Mesendoderm (in vitro differentiated cells): Measurements from ENCODE around the gene KCNH2.

Experiments used
- DNase-seq: peaks from one replicate; pipeline ENCODE4 v3.0.0; 2013
- H2AK5ac ChIP-seq: 2 replicates; pipeline ENCODE4 v1.6.1; 2013; ENCODE audit warnings: low read length, inconsistent platforms
- H2BK120ac ChIP-seq: 2 replicates; pipeline ENCODE4 v1.6.1; 2013; ENCODE audit warnings: low read depth, mild to moderate bottlenecking, low read length, moderate library complexity, mixed read lengths
- H2BK15ac ChIP-seq: replicated peaks from 2 replicates; pipeline ENCODE4 v1.6.1; 2013; ENCODE audit warnings: low read depth, mild to moderate bottlenecking, moderate library complexity
- H2BK5ac ChIP-seq: 2 replicates; pipeline ENCODE4 v1.6.1; 2013; ENCODE audit warnings: low read length, inconsistent platforms
- H3K18ac ChIP-seq: 2 replicates; pipeline ENCODE4 v1.6.1; 2013; ENCODE audit warnings: mild to moderate bottlenecking, low read length, mixed read lengths
- H3K23ac ChIP-seq: one replicate; pipeline ENCODE4 v1.6.1; 2013; ENCODE audit warnings: low read length
- H3K27ac ChIP-seq: 2 replicates; pipeline ENCODE4 v1.5.1; 2013; ENCODE audit warnings: low read depth, mild to moderate bottlenecking, inconsistent platforms, low read length, moderate library complexity
- H3K27me3 ChIP-seq: 2 replicates; pipeline ENCODE4 v1.6.1; 2013; ENCODE audit warnings: low read length, control low read depth, mild to moderate bottlenecking, inconsistent platforms; ENCODE audit not compliant: insufficient read depth, poor library complexity
- H3K36me3 ChIP-seq: 2 replicates; pipeline ENCODE4 v1.6.1; 2013; ENCODE audit warnings: low read length, inconsistent platforms; ENCODE audit not compliant: control insufficient read depth, insufficient read depth
- H3K4ac ChIP-seq: one replicate; pipeline ENCODE4 v1.6.1; 2013; ENCODE audit warnings: low read depth, mild to moderate bottlenecking, low read length, moderate library complexity
- H3K4me1 ChIP-seq: 2 replicates; pipeline ENCODE4 v1.6.1; 2013; ENCODE audit warnings: low read depth, low read length, inconsistent platforms; ENCODE audit not compliant: control insufficient read depth
- H3K4me2 ChIP-seq: 2 replicates; pipeline ENCODE4 v1.6.1; 2013; ENCODE audit warnings: low read length
- H3K4me3 ChIP-seq: 2 replicates; pipeline ENCODE4 v1.5.1; 2013; ENCODE audit warnings: mild to moderate bottlenecking, low read length
- H3K56ac ChIP-seq: one replicate; pipeline ENCODE4 v1.6.1; 2013; ENCODE audit warnings: low read length
- H3K79me1 ChIP-seq: 2 replicates; pipeline ENCODE4 v1.6.1; 2013; ENCODE audit warnings: low read length, inconsistent platforms
- H3K79me2 ChIP-seq: 2 replicates; pipeline ENCODE4 v1.6.1; 2013; ENCODE audit warnings: mild to moderate bottlenecking, low read length; ENCODE audit not compliant: control insufficient read depth, insufficient read depth
- H3K9ac ChIP-seq: 2 replicates; pipeline ENCODE4 v1.6.1; 2013; ENCODE audit warnings: low read length, inconsistent platforms
- H4K5ac ChIP-seq: one replicate; pipeline ENCODE4 v1.6.1; 2013; ENCODE audit warnings: low read length
- H4K8ac ChIP-seq: one replicate; pipeline ENCODE4 v1.6.1; 2013; ENCODE audit warnings: low read depth, mild to moderate bottlenecking, control low read depth, low read length, moderate library complexity
- WGBS: extraction: QIAGEN DNeasy Blood & Tissue Kit; methylation state at CpG from one replicate; pipeline ENCODE4 v1.1.7; 2013; ENCODE audit warnings: low lambda C conversion rate, missing lambda C conversion rate; ENCODE audit not compliant: insufficient coverage; ENCODE audit errors: extremely low coverage; 5-methylcytosine and 5-hydroxymethylcytosine counted together

The KCNH2 gene

GRCh38 chr7:150965273-150965830 lies 12.8 kb downstream of the KCNH2 start:
- no peak overlapping the region for H2BK5ac ChIP-seq
- no peaks in the 10 kb centered on the region for H3K27me3 ChIP-seq
- WGBS: no CpG with 5 or more reads among the region's 16 CpGs

GRCh38 chr7:150964593-150965111 lies 13.5 kb downstream of the KCNH2 start:
- no CpG with 5 or more reads among the region's 16 CpGs for WGBS
- Histone ChIP-seq H3K56ac (no peak overlapping the region), H3K27ac (no peak overlapping the region), H3K9ac (no peak overlapping the region), H3K23ac (no peak overlapping the region), H3K27me3 (no peaks in the 10 kb centered on the region), H3K4me2 (no peak overlapping the region), H3K79me2 (no peaks in the 10 kb centered on the region), H3K4me3 (no peak overlapping the region), H3K18ac (no peak overlapping the region), H3K79me1 (no peaks in the 10 kb centered on the region), H3K4me1 (no peaks in the 10 kb centered on the region), H2BK120ac (no peak overlapping the region), H3K4ac (no peak overlapping the region), H4K5ac (no peak overlapping the region), H4K8ac (no peak overlapping the region), H3K36me3 (no peaks in the 10 kb centered on the region), H2AK5ac (no peak overlapping the region), H2BK15ac (no peak overlapping the region), H2BK5ac (no peak overlapping the region)
- peak; percentile 62 for DNase-seq

More at GRCh38 chr7:150965273-150965830, 12.8 kb downstream of the KCNH2 start:
- Histone ChIP-seq H2AK5ac (no peak overlapping the region), H4K5ac (no peak overlapping the region), H2BK15ac (no peak overlapping the region), H3K56ac (no peak overlapping the region), H3K4ac (no peak overlapping the region), H3K79me1 (no peaks in the 10 kb centered on the region), H3K4me2 (no peak overlapping the region), H3K9ac (no peak overlapping the region), H3K4me3 (no peak overlapping the region), H3K23ac (no peak overlapping the region), H3K4me1 (no peaks in the 10 kb centered on the region), H2BK120ac (no peak overlapping the region), H3K36me3 (no peaks in the 10 kb centered on the region), H3K18ac (no peak overlapping the region), H3K27ac (no peak overlapping the region), H4K8ac (no peak overlapping the region), H3K79me2 (no peaks in the 10 kb centered on the region)
- no peak for DNase-seq

- Histone ChIP-seq H4K8ac (no peak overlapping the region), H3K4me1 (no peaks in the 10 kb centered on the region), H3K27ac (no peak overlapping the region), H2BK15ac (no peak overlapping the region), H3K23ac (no peak overlapping the region), H3K79me2 (no peaks in the 10 kb centered on the region), H3K18ac (no peak overlapping the region), H3K27me3 (no peaks in the 10 kb centered on the region), H3K56ac (no peak overlapping the region), H2BK5ac (no peak overlapping the region), H2AK5ac (no peak overlapping the region), H3K4ac (no peak overlapping the region), H3K4me3 (no peak overlapping the region), H3K36me3 (no peaks in the 10 kb centered on the region), H2BK120ac (no peak overlapping the region), H3K4me2 (no peak overlapping the region), H3K79me1 (no peaks in the 10 kb centered on the region), H4K5ac (no peak overlapping the region), H3K9ac (no peak overlapping the region)
- no CpG with 5 or more reads among the region's 18 CpGs for WGBS
- no peak for DNase-seq
Measured at GRCh38 chr7:150963707-150964559, 14.2 kb downstream of the KCNH2 start.

GRCh38 chr7:150962553-150963399 lies 15.3 kb downstream of the KCNH2 start:
- Histone ChIP-seq H3K79me2 (no peaks in the 10 kb centered on the region), H2BK5ac (no peak overlapping the region), H3K79me1 (no peaks in the 10 kb centered on the region), H3K56ac (no peak overlapping the region), H2BK15ac (no peak overlapping the region), H3K36me3 (no peaks in the 10 kb centered on the region), H3K4me1 (no peaks in the 10 kb centered on the region), H3K18ac (no peak overlapping the region), H3K4me2 (no peak overlapping the region), H2AK5ac (no peak overlapping the region), H4K5ac (no peak overlapping the region), H4K8ac (no peak overlapping the region), H3K27ac (no peak overlapping the region), H3K9ac (no peak overlapping the region), H3K4ac (no peak overlapping the region), H3K23ac (no peak overlapping the region), H2BK120ac (no peak overlapping the region), H3K4me3 (no peak overlapping the region), H3K27me3 (no peaks in the 10 kb centered on the region)
- no CpG with 5 or more reads among the region's 23 CpGs for WGBS
- DNase-seq: peak; percentile 67

GRCh38 chr7:150962290-150962552 lies 15.9 kb downstream of the KCNH2 start:
- H4K5ac ChIP-seq: no peak overlapping the region
- H4K8ac ChIP-seq: no peak overlapping the region
- H3K9ac ChIP-seq: no peak overlapping the region
- H3K4me2 ChIP-seq: no peak overlapping the region
- H2AK5ac ChIP-seq: no peak overlapping the region
- H3K4me1 ChIP-seq: no peaks in the 10 kb centered on the region
- no peak overlapping the region for H3K27ac ChIP-seq
- no peak overlapping the region for H2BK15ac ChIP-seq
- WGBS: no CpG with 5 or more reads among the region's 2 CpGs
- H2BK5ac ChIP-seq: no peak overlapping the region
- no peaks in the 10 kb centered on the region for H3K36me3 ChIP-seq
- H3K79me2 ChIP-seq: no peaks in the 10 kb centered on the region
- no peak overlapping the region for H3K4me3 ChIP-seq
- no peak for DNase-seq
- no peak overlapping the region for H3K23ac ChIP-seq
- no peak overlapping the region for H3K18ac ChIP-seq
- H3K79me1 ChIP-seq: no peaks in the 10 kb centered on the region
- H2BK120ac ChIP-seq: no peak overlapping the region
- no peak overlapping the region for H3K4ac ChIP-seq
- no peak overlapping the region for H3K56ac ChIP-seq
- H3K27me3 ChIP-seq: no peaks in the 10 kb centered on the region
